Brain microvascular endothelial cell (primary cell): Measurements from ENCODE around the gene DAGLA.

Experiments
- DNase-seq: peaks from one replicate; pipeline ENCODE4 v3.0.0-alpha.2; 2020
- H3K27ac ChIP-seq: fragments of 250-450 bp; sonication (Bioruptor Pico); 2 replicates; pipeline ENCODE4 v1.5.1; 2020; ENCODE audit warnings: mild to moderate bottlenecking, moderate library complexity
- H3K27me3 ChIP-seq: fragments of 250-450 bp; sonication (Bioruptor Pico); replicated peaks from 2 replicates; pipeline ENCODE4 v1.5.1; 2020; ENCODE audit warnings: mild to moderate bottlenecking
- H3K36me3 ChIP-seq: fragments of 250-450 bp; sonication (Bioruptor Pico); replicated peaks from 2 replicates; pipeline ENCODE4 v1.5.1; 2020; ENCODE audit warnings: mild to moderate bottlenecking
- H3K4me3 ChIP-seq: 2 replicates; pipeline ENCODE4 v1.5.1; 2011; ENCODE audit warnings: low read depth, mild to moderate bottlenecking, control low read depth, low read length, moderate library complexity
- CTCF ChIP-seq: IDR thresholded peaks from 2 replicates; pipeline ENCODE4 v1.5.1; 2011; ENCODE audit warnings: low read depth, mild to moderate bottlenecking, moderate library complexity, low read length, control low read depth, inconsistent platforms; ENCODE audit errors: missing control alignments
- in situ Hi-C: cut with HindIII; loops from 2 replicates; pipeline ENCODE4 v1.10.0; 2017; ENCODE audit warnings: low sequenced_read_pairs, low pct_ligation_motif_present

DAGLA gene

GRCh38 chr11:61679893-61680621 lies at the start of gene DAGLA:
TSS of gene DAGLA (plus strand) at chr11:61680391. CDS start at chr11:61720156, 39,765 bp downstream.
- Histone ChIP-seq H3K27ac (no peak within 1 kb of the TSS), H3K36me3 (no peaks in the 10 kb centered on the region), H3K27me3 (peaks cover 16% of the 10 kb centered on the region), H3K4me3 (peak within 1 kb of the TSS; percentile 60)
- in situ Hi-C loops: no loop called here
- no peak for DNase-seq
- TF ChIP-seq CTCF: peak; percentile 74

GRCh38 chr11:61632096-61632495 lies 48.1 kb upstream of the DAGLA start:
- DNase-seq: no peak
- peaks cover 2% of the 10 kb centered on the region for H3K27me3 ChIP-seq
- no peak overlapping the region for H3K27ac ChIP-seq
- in situ Hi-C loops: no loop called here
- H3K36me3 ChIP-seq: no peaks in the 10 kb centered on the region
- TF ChIP-seq CTCF: no peak
- H3K4me3 ChIP-seq: no peak overlapping the region

GRCh38 chr11:61635304-61635703 lies 44.9 kb upstream of the DAGLA start:
- TF ChIP-seq CTCF: no peak
- Histone ChIP-seq H3K27me3 (peaks cover 2% of the 10 kb centered on the region), H3K27ac (no peak overlapping the region), H3K4me3 (no peak overlapping the region), H3K36me3 (no peaks in the 10 kb centered on the region)
- DNase-seq: no peak
- in situ Hi-C loops: no loop called here

- no peak overlapping the region for H3K4me3 ChIP-seq
- no peak for TF ChIP-seq CTCF
- in situ Hi-C loops: no loop called here
- H3K27ac ChIP-seq: no peak overlapping the region
- H3K27me3 ChIP-seq: peaks cover 2% of the 10 kb centered on the region
- DNase-seq: no peak
- H3K36me3 ChIP-seq: no peaks in the 10 kb centered on the region
Observed at GRCh38 chr11:61635787-61636186, 44.4 kb upstream of the DAGLA start.

- no peak overlapping the region for H3K4me3 ChIP-seq
- no peak for TF ChIP-seq CTCF
Observed at GRCh38 chr11:61636676-61637075, 43.5 kb upstream of the DAGLA start.

GRCh38 chr11:61637277-61637676 lies 42.9 kb upstream of the DAGLA start:
- TF ChIP-seq CTCF: no peak
- in situ Hi-C loops: no loop called here
- no peaks in the 10 kb centered on the region for H3K27me3 ChIP-seq
- no peaks in the 10 kb centered on the region for H3K36me3 ChIP-seq
- H3K27ac ChIP-seq: no peak overlapping the region
- no peak for DNase-seq
- H3K4me3 ChIP-seq: no peak overlapping the region

More at GRCh38 chr11:61636676-61637075, 43.5 kb upstream of the DAGLA start:
- in situ Hi-C loops: no loop called here
- H3K27me3 ChIP-seq: no peaks in the 10 kb centered on the region
- no peaks in the 10 kb centered on the region for H3K36me3 ChIP-seq
- no peak for DNase-seq
- no peak overlapping the region for H3K27ac ChIP-seq
